ENCODE data around the gene ZNF552. TPM values are rescaled to one million over a fixed set of nuclear protein-coding genes. Genes with fewer than 3 reads are reported as not detected.
"Not testable (repeated sequence)": the region's sequence is repeated elsewhere in the genome, so short reads cannot be mapped to it uniquely, and the experiment has no call there.

ZNF552 gene
- total RNA-seq, 4 donors from 2014 or later = 1.2 to 2.3 (median 1.8) TPM

GRCh38 chr19:57815247-57816075, 748 bp upstream of the ZNF552 start:
- in situ Hi-C loops (cut with MboI; ENCODE audit: low sequenced_read_pairs in 4 of 4) (no loop called here), intact Hi-C loops (cut with DNase I; ENCODE audit: low total_unique reads) (loop anchor here (1.0 kb wide), 1 partner anchor 46 kb away; the partner anchor contains the start of gene ZNF586)
- H3K9me3 ChIP-seq = no peaks in the 10 kb centered on the region

GRCh38 chr19:57813919-57814504, 701 bp downstream of the ZNF552 start:
- peak overlapping the region; percentile 66 to 89 (median 75) for H3K4me3 ChIP-seq
- no peaks in the 10 kb centered on the region for H3K9me3 ChIP-seq
- peaks cover 20% of the 10 kb centered on the region in 2 donors for H3K4me1 ChIP-seq
- intact Hi-C loops (cut with DNase I; ENCODE audit: low total_unique reads) = loop anchor here (1.0 to 5.0 kb wide), 2 partner anchors 10 to 67 kb away; partner anchors contain the start of gene ZNF776
- H3K27me3 ChIP-seq = no peaks in the 10 kb centered on the region
- peaks cover 0 to 13% of the 10 kb centered on the region in 2 donors for H3K36me3 ChIP-seq
- H3K27ac ChIP-seq = peak overlapping the region; percentile 75 to 90 (median 84)
- in situ Hi-C loops (cut with MboI; ENCODE audit: low sequenced_read_pairs in 4 of 4) = no loop called here
- ATAC-seq (peak in 1 of 2 donors; percentile 29), DNase-seq (no peak)
- TF ChIP-seq POLR2A (IDR thresholded peaks at IDR 0.05) (no peak), CTCF (IDR thresholded peaks at IDR 0.05 in 4 of 5, conservative IDR thresholded peaks at IDR 0.05 in 1 of 5) (no peak)

More at GRCh38 chr19:57815247-57816075, 748 bp upstream of the ZNF552 start:
- H3K36me3 ChIP-seq = peaks cover 0 to 1% of the 10 kb centered on the region in 2 donors
- H3K27ac ChIP-seq = peak overlapping the region; percentile 75 to 90 (median 84)
- ATAC-seq = no peak
- peaks cover 23 to 30% of the 10 kb centered on the region in 2 donors for H3K4me1 ChIP-seq
- TF ChIP-seq POLR2A (IDR thresholded peaks at IDR 0.05) (no peak), CTCF (IDR thresholded peaks at IDR 0.05 in 4 of 5, conservative IDR thresholded peaks at IDR 0.05 in 1 of 5) (no peak)
- peak overlapping the region; percentile 66 to 89 (median 75) for H3K4me3 ChIP-seq
- DNase-seq = no peak
- no peaks in the 10 kb centered on the region for H3K27me3 ChIP-seq

- H3K27me3 ChIP-seq; in situ Hi-C loops (cut with MboI; ENCODE audit: low sequenced_read_pairs in 4 of 4); H3K9me3 ChIP-seq; DNase-seq; ATAC-seq: not testable (repeated sequence)
- H3K36me3 ChIP-seq = peaks cover 0 to 16% of the 10 kb centered on the region in 2 donors
- H3K27ac ChIP-seq = peak overlapping the region; percentile 75 to 90 (median 84)
- intact Hi-C loops (cut with DNase I; ENCODE audit: low total_unique reads) = loop anchor here (5.0 kb wide), 1 partner anchor 66 kb away; the partner anchor contains the start of gene ZNF776
- peak overlapping the region; percentile 66 to 89 (median 75) for H3K4me3 ChIP-seq
- peaks cover 18 to 20% of the 10 kb centered on the region in 2 donors for H3K4me1 ChIP-seq
These were observed 1.5 kb downstream of the ZNF552 start for GRCh38 chr19:57812975-57813820.

GRCh38 chr19:57812226-57812625, 2.5 kb downstream of the ZNF552 start:
- Histone ChIP-seq H3K27ac (peak overlapping the region in 1 of 4 donors; percentile 84), H3K9me3 (no peaks in the 10 kb centered on the region), H3K27me3 (no peaks in the 10 kb centered on the region), H3K4me3 (no peak overlapping the region), H3K4me1 (peaks cover 18 to 20% of the 10 kb centered on the region in 2 donors), H3K36me3 (peaks cover 0 to 26% of the 10 kb centered on the region in 2 donors)
- no peak for ATAC-seq
- in situ Hi-C loops (cut with MboI; ENCODE audit: low sequenced_read_pairs in 4 of 4) = no loop called here
- TF ChIP-seq POLR2A (IDR thresholded peaks at IDR 0.05) = no peak
- no peak for TF ChIP-seq CTCF (IDR thresholded peaks at IDR 0.05 in 4 of 5, conservative IDR thresholded peaks at IDR 0.05 in 1 of 5)
- no peak for DNase-seq
- intact Hi-C loops (cut with DNase I; ENCODE audit: low total_unique reads) = loop anchor here (5.0 kb wide), 1 partner anchor 65 kb away; the partner anchor contains the start of gene ZNF776

- ATAC-seq; DNase-seq; H3K9me3 ChIP-seq; H3K27me3 ChIP-seq; H3K4me3 ChIP-seq; in situ Hi-C loops (cut with MboI; ENCODE audit: low sequenced_read_pairs in 4 of 4): not testable (repeated sequence)
- Histone ChIP-seq H3K4me1 (peaks cover 18 to 20% of the 10 kb centered on the region in 2 donors), H3K27ac (peak overlapping the region in 1 of 4 donors; percentile 18), H3K36me3 (peaks cover 0 to 26% of the 10 kb centered on the region in 2 donors)
- intact Hi-C loops (cut with DNase I; ENCODE audit: low total_unique reads) = loop anchor here (5.0 kb wide), 1 partner anchor 63 kb away; the partner anchor contains the start of gene ZNF776
These were observed 4.1 kb downstream of the ZNF552 start for GRCh38 chr19:57810410-57811295.

Measured in gastrocnemius medialis (tissue), 4 donors.